NCI-H146 treated with DMSO at 0.1 percent for 48 hours (cell line): ENCODE results near the gene FAM53A.
"Not testable (repeated sequence)": the region's sequence is repeated elsewhere in the genome, so short reads cannot be mapped to it uniquely, and the experiment has no call there.

Experiments
- DNase-seq: peaks from one replicate; lab custom pipeline; 2025; ENCODE audit not compliant: unreplicated experiment; lab: John Stamatoyannopoulos, UW

The FAM53A gene

DNA sequence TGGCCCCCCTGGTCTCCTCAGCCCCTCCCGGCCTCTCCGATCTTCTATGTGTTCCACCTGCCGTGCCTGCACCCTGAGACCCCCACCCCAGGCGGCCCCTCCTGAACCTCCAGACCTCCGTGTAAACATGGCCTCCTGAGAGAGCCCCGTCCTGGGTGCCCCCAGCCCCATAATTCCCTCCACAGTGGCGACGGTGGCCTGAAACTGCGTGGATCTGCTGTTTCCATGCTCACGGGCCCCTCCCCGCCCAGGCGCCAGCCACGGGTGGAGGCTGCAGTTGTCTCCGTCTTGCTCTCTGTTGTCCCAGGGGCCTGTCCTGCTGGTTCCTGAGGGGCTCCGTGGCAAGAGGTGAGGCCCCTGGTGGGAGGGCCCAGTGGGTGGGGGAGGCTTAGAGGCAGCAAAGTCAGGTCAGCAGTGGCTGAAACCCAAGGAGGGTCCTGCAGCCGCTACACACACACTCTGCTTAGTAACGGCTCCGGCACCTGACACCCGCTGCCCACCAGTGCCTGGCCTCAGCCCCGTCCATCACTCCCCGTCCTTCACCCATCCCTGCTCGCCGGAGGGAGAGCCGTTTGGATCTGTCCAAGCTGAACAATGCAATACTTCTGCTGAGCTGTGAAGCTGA is 75.8 kb downstream of the FAM53A start:
- DNase-seq: no peak

DNA sequence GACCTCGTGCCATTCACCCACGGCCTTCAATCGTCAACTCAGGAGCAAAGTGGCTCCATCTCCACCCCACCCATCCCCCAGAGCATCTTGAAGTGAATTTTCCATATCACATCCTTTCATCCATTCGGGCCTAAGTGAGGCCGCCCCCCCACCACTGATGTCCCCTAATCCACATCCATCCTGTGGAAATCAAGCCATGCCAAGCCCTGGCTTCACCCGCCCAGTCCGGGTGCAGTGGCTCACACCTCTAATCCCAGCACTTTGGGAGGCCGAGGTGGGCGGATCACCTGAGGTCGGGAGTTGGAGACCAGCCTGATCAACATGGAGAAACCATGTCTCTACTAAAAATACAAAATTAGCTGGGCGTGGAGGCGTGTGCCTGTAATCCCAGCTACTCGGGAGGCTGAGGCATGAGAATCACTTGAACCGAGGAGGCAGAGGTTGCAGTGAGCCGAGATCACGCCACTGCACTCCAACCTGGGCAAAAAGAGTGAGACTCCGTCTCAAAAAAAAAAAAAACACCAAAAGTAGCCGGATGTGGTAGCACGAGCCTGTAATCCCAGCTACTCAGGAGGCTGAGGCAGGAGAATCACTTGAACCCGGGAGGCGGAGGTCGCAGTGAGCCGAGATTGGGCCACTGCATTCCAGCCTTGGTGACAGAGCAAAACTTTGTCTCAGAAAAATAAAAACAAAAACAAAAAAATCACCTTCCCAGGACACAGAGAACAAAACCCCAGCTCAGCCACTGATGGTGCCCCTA is 76.5 kb downstream of the FAM53A start:
- not testable (repeated sequence) for DNase-seq

DNA sequence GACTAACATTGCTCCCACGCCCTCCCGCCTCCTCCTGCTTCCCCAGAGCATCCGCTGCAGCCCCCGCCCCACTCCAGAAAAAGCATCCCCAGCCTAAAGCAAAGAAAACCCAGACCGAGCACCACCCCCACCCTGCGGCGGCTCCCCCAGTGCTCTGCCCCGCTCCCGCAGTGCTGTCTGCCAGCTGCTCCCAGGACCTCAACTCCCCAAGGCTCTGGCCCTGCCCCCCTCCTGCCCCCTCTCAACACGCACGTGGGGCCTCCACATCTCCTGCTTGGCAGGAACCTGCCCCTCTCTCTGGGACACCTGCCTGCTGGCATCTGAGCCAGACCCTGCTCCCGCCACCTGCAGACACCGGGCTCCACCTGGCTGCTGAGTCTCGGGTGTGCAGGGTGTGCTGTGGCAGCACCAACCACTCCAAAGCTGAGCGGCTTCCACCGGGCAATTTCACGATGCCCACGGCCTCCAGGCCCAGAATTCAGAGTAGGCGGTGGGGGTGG is 79.4 kb downstream of the FAM53A start:
- peak; percentile 7 for DNase-seq

DNA sequence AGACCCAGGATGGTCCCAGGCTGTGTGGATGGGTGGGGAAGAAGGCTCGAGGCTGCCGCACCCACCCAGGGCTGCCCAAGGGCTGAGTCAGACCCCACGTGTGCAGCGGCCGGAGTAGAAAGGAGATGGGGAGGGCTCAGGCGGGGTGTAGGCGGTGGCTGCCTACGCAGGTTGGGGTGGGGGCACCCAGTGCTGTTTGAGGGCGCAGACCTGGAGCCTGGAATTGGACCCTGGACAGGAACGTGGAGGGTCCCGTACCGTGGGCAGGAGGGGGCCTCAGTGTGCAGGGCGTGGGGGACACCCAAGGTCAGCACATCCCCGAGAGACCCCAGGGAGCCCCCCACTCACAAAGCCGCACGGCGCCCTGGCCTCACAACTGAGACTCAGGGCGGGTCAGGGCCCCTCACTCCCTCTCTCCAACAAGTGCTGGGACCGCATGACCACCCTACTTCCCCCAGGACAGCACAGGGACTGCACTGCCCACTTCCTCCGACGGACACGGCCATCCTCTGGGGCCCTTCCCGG is 79.9 kb downstream of the FAM53A start:
- DNase-seq: no peak

- DNase-seq: no peak
Observed at GRCh38 chr4:1603413-1604135, 80.5 kb downstream of the FAM53A start.

- DNase-seq: no peak
Observed at GRCh38 chr4:1602655-1603412, 81.3 kb downstream of the FAM53A start.

- no peak for DNase-seq
Observed at GRCh38 chr4:1601852-1602654, 82.1 kb downstream of the FAM53A start.

- DNase-seq: no peak
Observed at GRCh38 chr4:1601533-1601835, 82.6 kb downstream of the FAM53A start.

GRCh38 chr4:1600811-1601532 is 83.1 kb downstream of the FAM53A start:
- no peak for DNase-seq

DNA sequence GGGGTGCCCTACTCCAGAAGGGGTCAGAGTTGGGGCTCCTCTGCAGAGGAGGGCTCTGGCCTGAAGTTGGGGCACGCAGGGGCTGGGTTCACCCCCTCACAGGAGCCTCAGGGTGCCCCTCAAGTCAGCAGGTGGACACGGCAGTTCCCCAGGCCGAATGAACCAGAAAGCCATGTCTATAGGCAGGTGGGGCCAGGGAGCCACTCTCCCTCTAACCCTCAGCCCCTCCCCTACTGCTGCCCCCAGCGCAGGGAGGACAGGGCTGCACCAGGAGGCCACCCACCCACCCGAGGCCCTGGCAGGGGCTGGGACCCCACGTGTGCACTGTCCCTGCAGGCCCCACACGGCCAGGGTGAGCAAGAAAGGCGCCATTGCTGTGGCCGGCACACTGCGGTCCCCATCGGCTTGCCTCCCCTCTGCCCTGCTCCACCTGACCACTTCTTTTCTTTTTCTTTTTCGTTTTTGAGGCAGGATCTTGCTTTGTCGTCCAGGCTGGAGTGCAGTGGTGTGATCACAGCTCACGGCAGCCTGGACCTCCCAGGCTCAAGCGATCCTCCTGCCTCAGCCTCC is 83.8 kb downstream of the FAM53A start:
- DNase-seq: no peak

DNA sequence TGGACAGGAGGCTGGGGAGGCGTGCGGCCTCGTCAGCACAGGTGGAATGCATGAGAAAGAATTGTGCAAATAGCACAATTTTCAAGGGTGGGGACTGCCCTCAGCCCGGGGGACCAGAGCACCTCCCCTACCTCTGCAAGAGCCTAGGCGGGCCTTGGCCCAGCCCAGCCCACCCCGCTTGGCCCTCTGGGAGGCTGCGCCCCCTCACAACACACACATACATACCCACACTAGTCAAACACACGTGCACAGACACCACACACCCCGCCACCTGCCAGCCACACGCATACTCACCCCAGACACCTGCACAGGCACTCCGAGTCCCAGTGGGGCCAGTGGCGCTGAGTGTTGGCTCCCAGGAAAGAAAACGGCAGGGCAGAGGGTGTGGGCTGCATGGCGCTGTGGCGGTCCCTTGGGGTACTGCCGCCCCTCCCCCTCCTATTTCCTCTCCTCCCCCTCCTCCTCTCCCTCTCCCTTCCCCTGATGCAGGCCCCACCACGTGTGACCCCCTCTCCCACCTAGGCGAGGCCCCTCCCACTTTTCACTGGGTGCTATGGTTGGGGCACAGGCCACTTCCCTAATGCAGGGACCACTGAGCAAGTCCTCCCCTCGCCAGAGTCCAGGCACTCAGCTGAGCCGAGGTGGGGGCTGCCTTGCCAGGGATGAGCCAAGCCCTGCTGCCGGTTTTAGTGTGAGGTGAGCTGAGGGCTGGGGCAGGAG is 84.5 kb downstream of the FAM53A start:
- no peak for DNase-seq

DNA sequence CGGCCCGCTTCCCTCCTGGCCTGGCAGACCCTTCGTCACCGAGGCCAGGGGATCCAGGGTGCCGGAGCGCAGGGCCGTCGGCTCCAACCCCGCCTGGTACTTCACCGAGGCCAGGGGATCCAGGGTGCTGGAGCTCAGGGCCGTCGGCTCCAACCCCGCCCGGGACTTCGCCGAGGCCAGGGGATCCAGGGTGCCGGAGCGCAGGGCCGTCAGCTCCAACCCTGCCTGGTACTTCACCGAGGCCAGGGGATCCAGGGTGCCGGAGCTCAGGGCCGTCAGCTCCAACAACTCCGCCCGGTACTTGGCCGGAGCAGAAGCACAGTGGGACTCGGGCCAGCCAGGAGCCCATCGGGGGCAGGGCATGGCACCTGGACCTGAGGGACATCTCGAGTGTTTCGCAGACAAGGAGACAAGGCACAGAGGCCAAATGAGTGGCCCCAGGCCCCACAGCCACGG is 85.1 kb downstream of the FAM53A start:
- DNase-seq: no peak

DNA sequence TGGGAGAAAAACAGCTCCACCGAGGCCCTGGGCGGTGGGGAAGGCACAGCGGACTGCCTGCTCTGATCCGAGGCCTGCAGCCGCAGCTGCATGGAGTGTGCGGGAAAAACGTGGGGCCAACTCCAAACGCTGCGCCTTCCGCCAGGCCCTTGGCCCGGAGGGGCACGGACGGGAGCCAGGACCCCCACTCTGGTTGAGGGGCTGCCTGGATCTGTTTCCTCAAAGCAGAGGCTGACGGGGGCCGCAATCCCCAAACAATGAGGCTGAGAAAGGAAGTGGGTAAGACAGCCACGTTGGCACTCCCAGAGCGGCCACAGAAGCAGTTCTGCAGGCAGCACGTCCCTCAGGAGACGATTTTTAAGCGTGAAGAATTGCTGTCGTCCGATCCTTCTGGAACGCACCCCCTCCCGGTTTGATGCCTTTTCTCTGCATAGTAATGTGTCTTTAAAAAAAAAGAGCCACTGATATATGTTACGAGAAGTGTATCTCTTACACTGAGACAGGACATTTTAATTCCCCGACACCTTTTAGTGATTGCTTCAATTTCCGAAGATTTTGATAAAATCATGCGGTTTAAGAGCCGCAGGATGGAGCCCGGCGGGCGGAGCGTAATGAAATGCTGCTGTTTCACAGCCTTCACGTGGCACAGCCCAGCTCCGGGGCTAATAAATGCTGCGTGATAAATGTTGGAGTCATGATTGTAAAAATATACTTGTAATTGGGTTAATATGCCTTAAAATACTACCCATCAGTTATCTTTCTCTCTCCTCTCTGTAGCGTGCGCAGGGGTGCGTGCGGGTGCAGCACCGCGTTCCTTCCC is 85.7 kb downstream of the FAM53A start:
- no peak for DNase-seq

DNA sequence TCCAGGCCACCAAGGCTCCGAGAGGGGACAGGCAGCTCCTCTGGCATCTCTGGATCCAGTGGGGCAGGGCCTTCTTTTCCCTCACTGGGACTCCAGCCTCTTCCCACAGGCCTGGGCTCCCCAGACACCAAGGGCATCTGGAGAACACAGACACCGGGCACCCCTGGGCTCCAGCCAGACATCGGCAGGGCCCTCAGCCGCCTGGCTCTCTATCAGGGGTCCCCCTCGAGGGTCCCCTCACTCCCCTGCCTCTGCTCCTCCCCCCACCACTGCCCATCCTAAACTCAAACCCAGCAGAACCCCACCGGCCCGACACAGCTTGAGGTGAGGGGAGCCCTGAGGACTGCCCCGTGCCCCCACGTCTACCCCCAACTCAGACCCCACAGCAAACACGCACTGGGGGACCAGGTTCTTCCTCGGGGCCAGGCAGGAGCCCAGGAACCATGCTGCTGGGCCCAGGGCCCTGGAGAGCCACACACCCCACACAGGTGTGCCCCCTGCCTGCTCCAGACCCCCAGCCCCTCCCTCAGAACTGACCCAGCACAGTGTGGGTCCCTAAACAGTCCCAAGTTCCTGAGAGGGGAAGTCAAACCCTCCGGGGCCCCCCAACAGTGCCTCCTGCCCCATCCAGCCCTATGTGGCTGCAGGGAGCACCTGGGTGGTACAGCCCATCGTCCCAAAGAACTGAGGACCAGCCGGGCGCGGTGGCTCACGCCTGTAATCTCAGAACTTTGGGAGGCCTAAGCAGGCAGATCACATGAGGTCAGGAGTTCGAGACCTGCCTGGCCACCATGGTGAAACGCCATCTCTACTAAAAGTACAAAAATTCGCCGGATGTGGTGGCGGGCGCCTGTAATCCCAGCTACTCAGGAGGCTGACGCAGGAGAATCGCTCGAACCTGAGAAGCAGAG is 86.8 kb downstream of the FAM53A start:
- DNase-seq: no peak

DNA sequence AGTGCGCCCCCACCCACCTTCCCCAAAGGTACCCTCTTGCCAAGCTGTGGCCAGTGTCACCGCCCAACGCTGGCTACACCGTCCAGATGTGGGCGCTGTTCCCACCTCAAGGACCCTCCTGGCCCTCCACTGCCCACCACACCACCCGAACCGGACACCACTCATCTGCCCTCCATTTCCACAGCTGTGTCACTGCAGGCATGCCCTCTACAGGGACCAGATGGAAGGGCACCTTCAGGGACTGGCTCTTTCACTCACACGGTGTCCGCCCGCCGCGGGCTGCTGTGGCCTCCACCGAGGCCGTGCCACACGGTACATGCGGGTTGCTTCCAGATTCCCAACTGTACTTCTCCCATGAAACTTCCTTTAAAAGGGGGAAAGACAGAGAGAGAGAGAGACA is 87.7 kb downstream of the FAM53A start:
- no peak for DNase-seq

GRCh38 chr4:1595789-1596325 is 88.3 kb downstream of the FAM53A start:
- no peak for DNase-seq
